ENCODE measurements around the gene TMEM59L.

TMEM59L gene

DNA sequence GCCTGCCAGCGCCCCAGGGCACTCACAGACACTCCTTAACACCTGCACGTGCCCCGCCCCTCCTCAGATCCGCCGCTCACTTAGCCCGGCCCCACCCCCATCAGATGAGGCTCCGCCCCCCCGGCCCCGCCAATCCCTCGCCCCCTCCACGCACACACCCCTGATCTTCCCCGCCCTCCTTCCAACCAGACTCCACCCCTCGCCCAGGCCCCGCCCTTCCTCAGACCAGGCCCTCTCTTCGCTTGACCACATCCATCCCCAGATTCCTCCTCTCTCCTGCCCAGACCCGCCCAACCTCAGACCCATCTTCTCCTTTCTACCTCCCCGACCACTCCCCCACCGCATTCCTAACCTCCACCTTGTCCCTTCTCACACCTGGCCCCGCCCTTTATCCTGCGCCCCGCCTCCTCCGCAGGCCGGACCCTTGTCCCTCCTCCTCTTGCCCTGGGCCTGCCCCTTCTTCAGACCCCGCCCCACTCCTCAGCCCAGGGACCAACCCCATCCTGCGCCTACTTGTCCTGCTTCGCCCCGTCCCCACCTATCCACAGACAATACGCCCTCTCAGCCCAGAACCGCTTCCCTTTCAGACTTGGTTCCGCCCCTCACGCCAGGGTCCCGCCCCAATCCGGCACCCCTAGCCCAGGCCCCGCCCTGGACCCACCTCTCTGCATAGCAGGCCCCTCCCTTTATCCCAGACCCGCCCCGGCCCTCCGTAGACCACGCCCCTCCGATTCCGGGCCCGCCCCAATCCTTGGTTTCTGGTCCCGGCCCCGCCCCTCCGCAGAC, 23.7 kb downstream of the TMEM59L start:
- TF ChIP-seq, protein P1, sequence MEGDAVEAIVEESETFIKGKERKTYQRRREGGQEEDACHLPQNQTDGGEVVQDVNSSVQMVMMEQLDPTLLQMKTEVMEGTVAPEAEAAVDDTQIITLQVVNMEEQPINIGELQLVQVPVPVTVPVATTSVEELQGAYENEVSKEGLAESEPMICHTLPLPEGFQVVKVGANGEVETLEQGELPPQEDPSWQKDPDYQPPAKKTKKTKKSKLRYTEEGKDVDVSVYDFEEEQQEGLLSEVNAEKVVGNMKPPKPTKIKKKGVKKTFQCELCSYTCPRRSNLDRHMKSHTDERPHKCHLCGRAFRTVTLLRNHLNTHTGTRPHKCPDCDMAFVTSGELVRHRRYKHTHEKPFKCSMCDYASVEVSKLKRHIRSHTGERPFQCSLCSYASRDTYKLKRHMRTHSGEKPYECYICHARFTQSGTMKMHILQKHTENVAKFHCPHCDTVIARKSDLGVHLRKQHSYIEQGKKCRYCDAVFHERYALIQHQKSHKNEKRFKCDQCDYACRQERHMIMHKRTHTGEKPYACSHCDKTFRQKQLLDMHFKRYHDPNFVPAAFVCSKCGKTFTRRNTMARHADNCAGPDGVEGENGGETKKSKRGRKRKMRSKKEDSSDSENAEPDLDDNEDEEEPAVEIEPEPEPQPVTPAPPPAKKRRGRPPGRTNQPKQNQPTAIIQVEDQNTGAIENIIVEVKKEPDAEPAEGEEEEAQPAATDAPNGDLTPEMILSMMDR (IDR thresholded peaks at IDR 0.05; ENCODE audit: low read depth, low read length), result no peak
- H3K4me3 ChIP-seq (ENCODE audit: low read depth, low read length), result peak overlapping the region; percentile 95

DNA sequence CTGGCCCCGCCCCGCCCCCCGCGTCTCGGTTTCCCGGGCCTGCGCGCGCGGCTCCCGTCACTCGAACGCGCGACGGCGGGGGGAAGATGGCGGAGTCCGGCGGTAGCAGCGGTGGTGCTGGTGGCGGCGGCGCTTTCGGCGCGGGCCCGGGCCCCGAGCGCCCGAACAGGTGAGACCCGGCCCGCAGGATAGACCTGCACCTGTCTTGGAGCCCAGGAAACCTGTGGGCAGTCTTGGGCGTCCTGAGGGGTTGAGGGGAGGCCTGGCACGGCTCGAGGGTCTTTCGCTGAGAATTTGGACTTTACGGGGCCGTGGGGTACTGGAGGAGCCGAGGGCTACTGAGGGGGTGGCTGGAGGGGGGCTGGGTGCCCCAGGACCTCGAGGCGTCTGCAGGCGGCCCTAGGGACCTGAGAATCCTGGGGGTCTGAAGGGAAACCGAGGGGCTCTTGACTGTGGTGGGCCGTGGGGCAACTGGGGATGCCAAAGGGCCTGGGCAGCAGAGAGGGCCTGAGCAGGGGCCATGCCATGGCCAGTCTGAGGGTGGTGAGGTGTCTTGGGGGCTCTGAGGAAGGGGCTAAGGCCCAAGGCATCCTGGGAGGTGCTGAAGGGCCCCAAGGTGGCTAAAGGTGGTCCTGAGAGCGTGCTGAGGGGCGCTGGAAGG, 24.4 kb downstream of the TMEM59L start, which contains the start of gene KLHL26:
Gene KLHL26 (plus strand): TSS at position 60 of the 661 bp plus-strand sequence. CDS start 27 bp downstream, at position 87.
- TF ChIP-seq, protein P1 (IDR thresholded peaks at IDR 0.05; ENCODE audit: low read depth, low read length), result no peak
- peak within 1 kb of the TSS; percentile 95 for H3K4me3 ChIP-seq (ENCODE audit: low read depth, low read length)

DNA sequence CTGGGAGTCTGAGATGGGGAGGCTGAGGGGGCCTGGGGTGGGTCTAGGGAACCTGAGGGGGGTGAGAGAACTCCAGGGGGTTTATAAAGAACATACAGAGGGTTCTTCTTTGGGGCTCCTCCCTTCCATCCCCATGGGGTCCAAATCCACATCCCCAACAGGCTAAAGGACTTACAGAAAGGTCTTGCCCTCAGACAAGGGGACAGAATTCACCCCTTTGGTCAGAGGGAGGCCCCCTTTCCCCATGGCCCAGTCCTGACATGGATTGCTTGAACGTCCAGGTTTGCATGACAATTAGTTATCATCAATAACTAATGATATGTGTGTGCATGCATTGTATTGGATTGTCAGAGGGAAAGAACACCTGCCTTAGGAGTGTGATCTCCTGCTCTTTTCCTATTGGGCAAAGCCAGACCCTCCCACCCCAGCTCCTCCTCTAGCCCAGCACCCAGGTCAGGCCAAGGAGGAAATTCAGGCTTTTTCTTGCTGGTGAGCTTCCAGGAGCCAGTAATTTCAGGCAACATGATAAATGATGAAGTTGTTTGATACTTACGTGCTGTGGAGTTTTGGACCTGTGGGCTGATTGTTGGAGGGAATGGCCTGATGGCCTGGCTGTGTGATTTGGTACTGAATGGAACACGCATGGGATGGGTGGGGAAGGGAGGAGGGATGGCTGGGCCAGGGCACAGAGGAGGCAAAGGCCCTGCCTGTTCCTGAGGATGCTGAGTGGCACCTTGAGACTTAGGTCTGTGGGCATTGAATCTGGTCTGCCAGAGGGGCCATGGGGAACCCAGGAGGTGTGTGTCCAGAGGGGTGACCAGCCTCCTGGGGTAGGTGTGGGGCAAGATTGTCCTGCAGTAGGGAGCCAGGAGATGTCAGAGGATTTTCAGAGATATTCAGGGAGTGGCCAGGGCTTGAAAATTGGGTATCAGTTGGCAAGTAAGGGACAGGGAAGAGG, 25.3 kb downstream of the TMEM59L start:
- H3K4me3 ChIP-seq (ENCODE audit: low read depth, low read length), result peak overlapping the region; percentile 95
- TF ChIP-seq, protein P1 (IDR thresholded peaks at IDR 0.05; ENCODE audit: low read depth, low read length), result no peak

DNA sequence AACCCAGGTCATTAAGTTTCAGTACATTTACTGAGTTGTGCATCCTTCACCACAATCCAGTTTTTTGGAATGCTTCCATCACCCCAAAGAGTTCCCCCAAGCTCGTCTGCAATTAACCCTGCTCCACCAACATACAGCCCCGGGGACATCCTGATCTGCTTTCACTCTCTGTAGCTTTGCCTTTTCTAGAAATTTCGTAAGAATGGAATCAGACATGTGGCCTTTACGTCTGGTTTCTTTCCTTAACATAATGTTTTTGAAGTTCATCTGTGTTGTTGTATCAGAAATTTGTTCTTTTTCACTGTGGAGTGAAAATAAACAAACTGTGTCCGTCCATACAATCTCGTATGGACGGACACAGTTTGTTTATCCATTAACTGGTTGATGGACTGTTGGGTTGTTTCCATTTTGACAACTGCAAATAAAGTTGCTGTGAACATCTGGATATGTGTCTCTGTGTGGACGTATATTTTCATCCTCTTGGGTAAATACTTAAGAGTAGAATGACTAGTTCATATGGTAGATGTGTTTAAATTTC, 27.1 kb downstream of the TMEM59L start:
- TF ChIP-seq, protein P1 (IDR thresholded peaks at IDR 0.05; ENCODE audit: low read depth, low read length), result no peak
- no peak overlapping the region for H3K4me3 ChIP-seq (ENCODE audit: low read depth, low read length)

DNA sequence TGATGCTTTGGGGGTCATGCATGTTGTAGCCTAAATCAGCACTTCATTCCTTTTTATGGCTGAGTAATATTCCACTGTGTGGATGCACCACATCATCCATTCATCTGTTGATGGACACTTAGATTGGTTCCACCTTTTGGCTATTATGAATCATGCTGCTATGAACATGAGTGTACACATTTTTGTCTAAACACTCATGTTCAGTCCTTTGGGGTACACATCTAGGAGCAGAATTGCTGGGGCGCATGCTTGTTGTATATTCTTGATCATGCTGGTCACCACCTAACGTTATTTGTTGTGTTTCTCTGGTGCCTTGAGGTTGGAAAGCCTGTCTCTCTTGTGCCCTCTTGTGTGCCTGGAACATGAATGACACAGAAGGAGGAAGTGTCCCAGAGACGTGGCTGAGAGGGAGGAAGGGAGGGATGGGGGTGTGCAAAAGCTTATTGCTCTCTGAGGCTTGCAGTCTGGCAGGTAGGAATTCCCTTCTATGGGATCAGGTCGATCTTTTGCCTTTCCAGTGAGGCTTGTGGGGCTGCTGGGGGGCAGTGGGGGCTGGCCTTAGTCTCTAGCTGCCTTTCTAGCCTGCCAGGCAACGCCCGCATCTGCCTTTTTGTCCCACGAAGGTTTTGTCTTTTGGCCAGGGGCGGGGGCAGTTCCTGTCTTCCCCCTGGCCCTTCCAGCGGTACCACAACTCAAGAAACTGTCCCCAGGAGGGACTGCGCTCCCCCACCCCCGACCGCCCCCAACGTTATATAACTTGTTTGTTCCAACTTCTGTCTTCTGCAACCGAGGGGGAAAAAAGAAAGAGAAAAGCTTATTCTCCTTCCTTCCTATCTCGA, 31.7 kb downstream of the TMEM59L start:
- TF ChIP-seq, protein P1 (IDR thresholded peaks at IDR 0.05; ENCODE audit: low read depth, low read length), result no peak
- no peak overlapping the region for H3K4me3 ChIP-seq (ENCODE audit: low read depth, low read length)

DNA sequence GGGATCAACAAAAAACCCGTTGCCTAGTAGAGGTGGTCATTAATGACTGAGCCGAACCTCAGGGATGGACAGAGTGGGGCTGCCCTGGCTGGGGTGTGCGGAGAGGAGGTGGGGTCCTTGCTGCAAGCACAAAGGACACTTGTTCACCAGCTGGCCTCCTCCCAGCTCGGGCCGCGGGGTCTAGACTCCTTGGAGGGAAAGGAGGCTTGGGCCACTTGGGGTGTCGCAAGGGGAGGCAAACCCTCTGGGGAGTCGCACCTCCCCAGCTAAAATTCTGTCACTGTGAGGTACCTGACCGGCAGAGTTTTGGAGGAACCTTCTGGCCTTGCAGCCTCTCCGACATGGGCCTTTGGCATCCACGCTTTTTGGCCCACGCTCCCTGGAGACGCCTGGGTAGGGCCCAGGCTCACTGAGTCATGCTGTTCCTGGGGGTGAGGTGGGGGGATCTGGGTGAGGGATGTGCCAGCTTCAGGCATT, 32.4 kb downstream of the TMEM59L start:
- TF ChIP-seq, protein P1 (IDR thresholded peaks at IDR 0.05; ENCODE audit: low read depth, low read length), result no peak
- H3K4me3 ChIP-seq (ENCODE audit: low read depth, low read length), result no peak overlapping the region

Measured in WI38 (cell line).